HTR-8/SVneo (cell line): ENCODE data around the gene ANKS1A.

ENCODE experiments used
- DNase-seq: peaks from one replicate; pipeline ENCODE4 v3.0.0; 2011; ENCODE audit warnings: low spot score, mixed read lengths; ENCODE audit not compliant: insufficient read length
- FAIRE-seq: peaks from 2 replicates; lab custom pipeline; 2011; peaks lifted over from hg19 to GRCh38; lab: Jason Lieb, UNC

ANKS1A gene

GRCh38 chr6:35061651-35062410 is 172.8 kb downstream of the ANKS1A start:
- FAIRE-seq (no peak), DNase-seq (no peak)

GRCh38 chr6:35062676-35063574 is 173.9 kb downstream of the ANKS1A start:
- FAIRE-seq (no peak), DNase-seq (no peak)

GRCh38 chr6:35063701-35064280 is 174.7 kb downstream of the ANKS1A start:
- DNase-seq, result no peak
- FAIRE-seq, result no peak

- FAIRE-seq (no peak), DNase-seq (no peak)
Measured at GRCh38 chr6:35064290-35064689, 175.2 kb downstream of the ANKS1A start.

GRCh38 chr6:35064757-35065440 is 175.8 kb downstream of the ANKS1A start:
- FAIRE-seq, result no peak
- DNase-seq, result no peak

GRCh38 chr6:35065441-35065800 is 176.4 kb downstream of the ANKS1A start:
- no peak for FAIRE-seq
- no peak for DNase-seq

GRCh38 chr6:35065870-35066269 is 176.8 kb downstream of the ANKS1A start:
- FAIRE-seq, result no peak
- DNase-seq, result no peak

- FAIRE-seq (no peak), DNase-seq (no peak)
Measured at GRCh38 chr6:35067234-35067633, 178.2 kb downstream of the ANKS1A start.

- FAIRE-seq, result no peak
- DNase-seq, result no peak
Measured at GRCh38 chr6:35068206-35068605, 179.2 kb downstream of the ANKS1A start.

GRCh38 chr6:35068644-35069043 is 179.6 kb downstream of the ANKS1A start:
- no peak for FAIRE-seq

GRCh38 chr6:35069262-35069661 is 180.2 kb downstream of the ANKS1A start:
- DNase-seq, result no peak
- FAIRE-seq, result no peak

More at GRCh38 chr6:35068644-35069043, 179.6 kb downstream of the ANKS1A start:
- no peak for DNase-seq

GRCh38 chr6:35070111-35070510 is 181.1 kb downstream of the ANKS1A start:
- no peak for FAIRE-seq
- no peak for DNase-seq

GRCh38 chr6:35071347-35071994 is 182.4 kb downstream of the ANKS1A start:
- no peak for FAIRE-seq
- DNase-seq, result no peak

GRCh38 chr6:35072051-35072697 is 183.1 kb downstream of the ANKS1A start:
- no peak for FAIRE-seq

GRCh38 chr6:35072698-35073055 is 183.6 kb downstream of the ANKS1A start:
- DNase-seq (no peak), FAIRE-seq (no peak)

More at GRCh38 chr6:35072051-35072697, 183.1 kb downstream of the ANKS1A start:
- DNase-seq, result no peak

GRCh38 chr6:35073211-35073610 is 184.2 kb downstream of the ANKS1A start:
- DNase-seq, result no peak
- FAIRE-seq, result no peak

- no peak for DNase-seq
- FAIRE-seq, result no peak
Measured at GRCh38 chr6:35073766-35074471, 184.9 kb downstream of the ANKS1A start.

GRCh38 chr6:35076997-35077712 is 188.1 kb downstream of the ANKS1A start:
- DNase-seq (no peak), FAIRE-seq (peak; percentile 26)
